ENCODE results near the gene RPL36. TPM values are rescaled to one million over a fixed set of nuclear protein-coding genes. Genes with fewer than 3 reads are reported as not detected.

The RPL36 gene
- total RNA-seq, 3 donors from 2014 or later: 687 to 1,274 (median 863) TPM

DNA sequence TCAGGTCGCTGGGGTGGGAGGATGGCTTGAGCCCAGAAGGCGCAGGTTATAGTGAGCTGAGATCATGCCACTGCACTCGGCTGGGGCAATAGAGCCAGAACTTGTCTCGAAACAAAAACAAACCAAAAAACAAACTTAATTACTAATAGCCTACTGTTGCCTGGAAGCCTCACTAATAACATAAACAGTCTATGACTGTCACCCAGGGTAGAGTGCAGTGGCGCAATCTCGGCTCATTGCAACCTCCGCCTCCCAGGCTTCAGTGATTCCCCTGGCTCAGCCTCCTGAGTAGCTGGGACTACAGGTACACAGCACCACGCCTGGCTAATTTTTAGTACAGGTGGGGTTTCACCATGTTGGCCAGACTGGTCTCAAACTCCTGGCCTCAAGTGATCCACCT lies 48.3 kb downstream of the RPL36 start:
- intact Hi-C loops (cut with DNase I; ENCODE audit: low total_unique reads): no loop called here
- Histone ChIP-seq H3K4me1 (no peaks in the 10 kb centered on the region), H3K4me3 (no peak overlapping the region), H3K36me3 (no peaks in the 10 kb centered on the region), H3K27ac (no peak overlapping the region), H3K27me3 (no peaks in the 10 kb centered on the region), H3K9me3 (no peaks in the 10 kb centered on the region)
- TF ChIP-seq POLR2AphosphoS5 (IDR thresholded peaks at IDR 0.05) (no peak), POLR2A (IDR thresholded peaks at IDR 0.05) (no peak)
- TF ChIP-seq, protein P1, sequence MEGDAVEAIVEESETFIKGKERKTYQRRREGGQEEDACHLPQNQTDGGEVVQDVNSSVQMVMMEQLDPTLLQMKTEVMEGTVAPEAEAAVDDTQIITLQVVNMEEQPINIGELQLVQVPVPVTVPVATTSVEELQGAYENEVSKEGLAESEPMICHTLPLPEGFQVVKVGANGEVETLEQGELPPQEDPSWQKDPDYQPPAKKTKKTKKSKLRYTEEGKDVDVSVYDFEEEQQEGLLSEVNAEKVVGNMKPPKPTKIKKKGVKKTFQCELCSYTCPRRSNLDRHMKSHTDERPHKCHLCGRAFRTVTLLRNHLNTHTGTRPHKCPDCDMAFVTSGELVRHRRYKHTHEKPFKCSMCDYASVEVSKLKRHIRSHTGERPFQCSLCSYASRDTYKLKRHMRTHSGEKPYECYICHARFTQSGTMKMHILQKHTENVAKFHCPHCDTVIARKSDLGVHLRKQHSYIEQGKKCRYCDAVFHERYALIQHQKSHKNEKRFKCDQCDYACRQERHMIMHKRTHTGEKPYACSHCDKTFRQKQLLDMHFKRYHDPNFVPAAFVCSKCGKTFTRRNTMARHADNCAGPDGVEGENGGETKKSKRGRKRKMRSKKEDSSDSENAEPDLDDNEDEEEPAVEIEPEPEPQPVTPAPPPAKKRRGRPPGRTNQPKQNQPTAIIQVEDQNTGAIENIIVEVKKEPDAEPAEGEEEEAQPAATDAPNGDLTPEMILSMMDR (IDR thresholded peaks at IDR 0.05): no peak
- no peak for DNase-seq (ENCODE audit: low spot score in 2 of 2)

Other genes with a start within 250 kb of the RPL36 start
- gene ZNRF4, start 234.9 kb upstream of the RPL36 start, total RNA-seq: not detected
- 10 to 100 TPM in 1 of 3 donors, 1 to 10 TPM in 2; 1.1 to 11.7 (median 1.3) TPM for gene TINCR, start 122.3 kb upstream of the RPL36 start, total RNA-seq
- gene SAFB2, start 67.5 kb upstream of the RPL36 start, total RNA-seq: 10 to 100 TPM; 46.4 to 68.8 (median 62.1) TPM
- 100 to 1,000 TPM in 2 of 3 donors, 10 to 100 TPM in 1; 64.2 to 112 (median 111) TPM for gene SAFB, start 67.2 kb upstream of the RPL36 start, total RNA-seq
- 10 to 100 TPM; 29.4 to 49.5 (median 44.3) TPM for gene MICOS13, start 9.8 kb upstream of the RPL36 start, total RNA-seq
- gene HSD11B1L, start 9.3 kb upstream of the RPL36 start, total RNA-seq: 10 to 100 TPM; 10.4 to 13.1 (median 11.1) TPM
- gene LONP1, start 29.9 kb downstream of the RPL36 start, total RNA-seq: 10 to 100 TPM; 48.1 to 66.2 (median 60.6) TPM
- not detected for gene CATSPERD, start 30.3 kb downstream of the RPL36 start, total RNA-seq
- 1 to 10 TPM in 2 of 3 donors, under 1 TPM in 1; 0.64 to 2.0 (median 1.2) TPM for gene PRR22, start 94.5 kb downstream of the RPL36 start, total RNA-seq
- gene DUS3L, start 100.9 kb downstream of the RPL36 start, total RNA-seq: 10 to 100 TPM; 28.8 to 44.9 (median 37.2) TPM
- gene NRTN, start 114.8 kb downstream of the RPL36 start, total RNA-seq: 1 to 10 TPM in 2 of 3 donors, under 1 TPM in 1; 0.48 to 1.8 (median 1.6) TPM
- 1 to 10 TPM in 1 of 3 donors, under 1 TPM in 1, not detected in 1; 0.73 to 4.3 TPM for gene FUT6, start 149.4 kb downstream of the RPL36 start, total RNA-seq
- gene FUT3, start 161.2 kb downstream of the RPL36 start, total RNA-seq: 1 to 10 TPM in 2 of 3 donors, not detected in 1; 1.3 to 2.9 TPM
- gene FUT5, start 180.2 kb downstream of the RPL36 start, total RNA-seq: not detected
- 100 to 1,000 TPM; 186 to 278 (median 186) TPM for gene NDUFA11, start 213.5 kb downstream of the RPL36 start, total RNA-seq
- gene VMAC, start 214.6 kb downstream of the RPL36 start, total RNA-seq: 10 to 100 TPM in 1 of 3 donors, 1 to 10 TPM in 2; 6.1 to 11.8 (median 9.2) TPM
- 10 to 100 TPM in 2 of 3 donors, 1 to 10 TPM in 1; 9.4 to 19.0 (median 16.4) TPM for gene CAPS, start 224.0 kb downstream of the RPL36 start, total RNA-seq